ENCODE measurements around the gene OSBP.

DNA sequence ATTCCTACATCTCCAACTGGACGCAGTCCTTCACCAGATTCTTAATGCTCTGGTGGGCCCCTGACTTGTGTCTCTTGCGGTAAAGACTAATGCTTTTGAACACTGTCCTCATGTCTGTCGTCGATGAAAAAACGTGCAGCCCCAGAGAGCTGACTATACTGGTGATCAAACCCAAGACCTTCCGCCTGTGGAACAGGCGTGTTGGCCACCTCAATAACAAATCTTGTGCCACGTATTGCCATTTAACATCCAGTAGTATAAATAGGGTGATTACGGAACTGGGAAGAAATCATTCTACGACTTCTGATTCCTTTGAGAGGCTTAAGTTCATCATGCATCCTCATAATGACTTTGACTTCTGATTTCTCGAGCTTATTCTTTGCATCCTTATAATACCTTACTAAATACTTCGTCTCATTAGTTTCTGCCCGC is 58.6 kb downstream of the OSBP start:
- TF ChIP-seq CTCF (IDR thresholded peaks at IDR 0.05 in 4 of 5, conservative IDR thresholded peaks at IDR 0.05 in 1 of 5) (no peak), POLR2A (IDR thresholded peaks at IDR 0.05) (no peak)
